GM10266 (cell line): ENCODE measurements around the gene IL1F10.

Source experiments
- DNase-seq: peaks from one replicate; pipeline ENCODE4 v3.0.0; 2012; ENCODE audit errors: extremely low spot score
- CTCF ChIP-seq: IDR thresholded peaks from 2 replicates; pipeline ENCODE4 v1.5.1; 2012; ENCODE audit warnings: mild to moderate bottlenecking, low read depth; ENCODE audit not compliant: control insufficient read depth, insufficient read depth; ENCODE audit errors: missing control alignments

The IL1F10 gene

GRCh38 chr2:113057117-113057516 lies 10.7 kb upstream of the IL1F10 start:
- no peak for TF ChIP-seq CTCF
- DNase-seq: no peak

GRCh38 chr2:113058411-113058994 lies 9.3 kb upstream of the IL1F10 start:
- DNase-seq: no peak
- TF ChIP-seq CTCF: no peak

- no peak for TF ChIP-seq CTCF
- DNase-seq: no peak
Observed at GRCh38 chr2:113058998-113059960, 8.5 kb upstream of the IL1F10 start, which contains the start of gene IL36RN. IL36RN (plus strand) TSS chr2:113059198; CDS start chr2:113059439, 241 bp downstream.

- TF ChIP-seq CTCF: no peak
- no peak for DNase-seq
Observed at GRCh38 chr2:113060396-113060795, 7.4 kb upstream of the IL1F10 start.

- DNase-seq: no peak
- no peak for TF ChIP-seq CTCF
Observed at GRCh38 chr2:113060796-113061195, 7.0 kb upstream of the IL1F10 start.

GRCh38 chr2:113061241-113061640 lies 6.5 kb upstream of the IL1F10 start:
- no peak for TF ChIP-seq CTCF

More at GRCh38 chr2:113061241-113061640, 6.5 kb upstream of the IL1F10 start:
- no peak for DNase-seq
